HepG2 (cell line): ENCODE results near the gene RFX2. TPM values are rescaled to one million over a fixed set of nuclear protein-coding genes. Genes with fewer than 3 reads are reported as not detected.

Source experiments
- ATAC-seq: fragments of 200-7000 bp; cut with Tn5 transposase; 3 replicates; pipeline ENCODE4 v1.9.1; 2020; ENCODE audit warnings: mild to moderate bottlenecking, moderate library complexity
- BruUV-seq: library from RNA; stranded (reverse); fragments of 400-500 nt; replicated peaks from 2 replicates; lab custom pipeline; 2021; lab: Mats Ljungman, UMichigan
- CTCF ChIA-PET: fragments of 300-600 bp; formaldehyde crosslinking; extraction: SDS; loops from one replicate; lab custom pipeline; 2021; ENCODE audit warnings: low total read pairs, inconsistent platforms, low intra/inter-chr PET ratio; lab: Yijun Ruan, JAX
- POLR2A ChIA-PET: fragments of 350-600 bp; sonication (Branson Sonifier 250); formaldehyde crosslinking; loops from one replicate; lab custom pipeline; 2020; ENCODE audit warnings: antibody characterized with exemption, inconsistent platforms; lab: Yijun Ruan, JAX
- DNase-seq: peaks from one replicate; pipeline ENCODE4 v3.0.0-alpha.2; 2015; ENCODE audit warnings: low spot score
- FAIRE-seq: peaks from 3 replicates; lab custom pipeline; 2011; peaks lifted over from hg19 to GRCh38; lab: Jason Lieb, UNC
- H2AFZ ChIP-seq: one replicate; pipeline ENCODE4 v1.6.1; 2011; ENCODE audit warnings: low read length, inconsistent platforms
- H3K27ac ChIP-seq: fragments of 300-600 bp; 3 replicates; pipeline ENCODE4 v1.8.0; 2011; ENCODE audit warnings: mixed run types, mild to moderate bottlenecking, mixed read lengths, low read length, inconsistent platforms; ENCODE audit not compliant: insufficient read depth; ENCODE audit errors: extremely low read length
- H3K27me3 ChIP-seq, 2 experiments: fragments of 200-600 bp in 1 of 2; 2 replicates in 1 of 2; 3 replicates in 1 of 2; pipeline versions ENCODE4 v1.6.0 to v1.8.0; 2011; ENCODE audit warnings: low read length in 2 of 2, mild to moderate bottlenecking in 2 of 2, moderate library complexity in 2 of 2, inconsistent platforms in 1 of 2; ENCODE audit not compliant: insufficient read depth in 2 of 2, control insufficient read depth in 1 of 2
- H3K36me3 ChIP-seq, 2 experiments: fragments of 200-600 bp in 1 of 2; replicated peaks in 1 of 2; 2 replicates in 1 of 2; 3 replicates in 1 of 2; pipeline versions ENCODE4 v1.5.1 to v1.8.0; 2011; ENCODE audit warnings: low read length in 2 of 2, inconsistent platforms in 1 of 2; ENCODE audit not compliant: insufficient read depth in 2 of 2, control insufficient read depth in 1 of 2
- H3K4me1 ChIP-seq: 2 replicates; pipeline ENCODE4 v1.5.1; 2012; ENCODE audit warnings: low read length, inconsistent platforms; ENCODE audit not compliant: insufficient read depth
- H3K4me2 ChIP-seq: 2 replicates; pipeline ENCODE4 v1.6.0; 2011; ENCODE audit warnings: low read depth, low read length, inconsistent platforms
- H3K4me3 ChIP-seq, 3 experiments: fragments of 200-600 bp in 1 of 3; sonication (generic), shearing (Covaris generic) in 1 of 3; replicated peaks in 1 of 3; 2 replicates each; pipeline ENCODE4 v1.5.1; 2011 to 2016; ENCODE audit warnings: low read length in 3 of 3, inconsistent platforms in 2 of 3, low read depth in 2 of 3, mild to moderate bottlenecking in 2 of 3, control low read depth in 1 of 3, mixed read lengths in 1 of 3; ENCODE audit not compliant: insufficient read depth in 1 of 3
- H3K79me2 ChIP-seq: one replicate; pipeline ENCODE4 v1.6.1; 2011; ENCODE audit warnings: low read length, inconsistent platforms; ENCODE audit not compliant: insufficient read depth
- H3K9ac ChIP-seq: 2 replicates; pipeline ENCODE4 v1.6.0; 2011; ENCODE audit warnings: mild to moderate bottlenecking, low read depth, low read length, inconsistent platforms; ENCODE audit not compliant: insufficient read depth
- H3K9me3 ChIP-seq: 2 replicates; pipeline ENCODE4 v1.5.1; 2012; ENCODE audit warnings: mild to moderate bottlenecking, low read length
- H4K20me1 ChIP-seq: 2 replicates; pipeline ENCODE4 v1.6.0; 2011; ENCODE audit warnings: inconsistent platforms, mild to moderate bottlenecking, low read length, moderate library complexity; ENCODE audit not compliant: insufficient read depth
- ARID2 ChIP-seq: sonication (generic); formaldehyde crosslinking; IDR thresholded peaks from 2 replicates; pipeline ENCODE4 v1.8.1; 2022; ENCODE audit warnings: mild to moderate bottlenecking, missing genetic modification reagents, borderline replicate concordance
- FOSL2 ChIP-seq: sonication (generic); formaldehyde crosslinking; IDR thresholded peaks from 2 replicates; pipeline ENCODE4 v1.4.0; 2020; ENCODE audit warnings: missing genetic modification reagents
- FOXA3 ChIP-seq: IDR thresholded peaks from 2 replicates; pipeline ENCODE4 v1.6.1; 2016; ENCODE audit warnings: missing genetic modification reagents, missing compliant biosample characterization
- FOXO1 ChIP-seq: sonication (generic); formaldehyde crosslinking; IDR thresholded peaks from 2 replicates; pipeline ENCODE4 v1.4.0; 2020; ENCODE audit warnings: missing genetic modification reagents
- FOXP1 ChIP-seq, 2 experiments: fragments of 450-650 bp in 1 of 2; IDR thresholded peaks; 2 replicates each; pipeline ENCODE4 v1.6.1; 2017 to 2018; ENCODE audit warnings: antibody characterized with exemption in 1 of 2
- HNF4A ChIP-seq: sonication (generic); formaldehyde crosslinking; IDR thresholded peaks from 2 replicates; pipeline ENCODE4 v1.4.0; 2020; ENCODE audit warnings: missing genetic modification reagents
- HOXA3 ChIP-seq: sonication (generic); formaldehyde crosslinking; IDR thresholded peaks from 2 replicates; pipeline ENCODE4 v1.5.0; 2020; ENCODE audit warnings: missing genetic modification reagents
- MATR3 ChIP-seq: sonication (generic); formaldehyde crosslinking; IDR thresholded peaks from 2 replicates; pipeline ENCODE4 v1.4.0; 2020; ENCODE audit warnings: missing genetic modification reagents
- MAZ ChIP-seq, 2 experiments: sonication (generic) in 1 of 2; formaldehyde crosslinking in 1 of 2; IDR thresholded peaks; 2 replicates each; pipeline versions ENCODE4 v1.5.0 to v1.6.1; 2012 to 2020; ENCODE audit warnings: low read depth in 2 of 2, mild to moderate bottlenecking in 2 of 2, borderline replicate concordance in 1 of 2, improper control_type of control experiment in 1 of 2, low read length in 1 of 2, missing genetic modification reagents in 1 of 2, moderate library complexity in 1 of 2
- NR2F6 ChIP-seq, 2 experiments: IDR thresholded peaks; 2 replicates each; pipeline ENCODE4 v1.6.1; 2016; ENCODE audit warnings: antibody characterized with exemption in 1 of 2, mild to moderate bottlenecking in 1 of 2
- PHF21A ChIP-seq: sonication (generic); formaldehyde crosslinking; IDR thresholded peaks from 2 replicates; pipeline ENCODE4 v1.5.0; 2020; ENCODE audit warnings: mild to moderate bottlenecking, missing genetic modification reagents
- POLR2A ChIP-seq, 2 experiments: IDR thresholded peaks; 2 replicates each; pipeline ENCODE4 v1.6.1; 2011; ENCODE audit warnings: low read depth in 2 of 2, low read length in 2 of 2, mild to moderate bottlenecking in 1 of 2, moderate library complexity in 1 of 2; ENCODE audit not compliant: insufficient read depth in 1 of 2
- SALL1 ChIP-seq: sonication (generic); formaldehyde crosslinking; IDR thresholded peaks from 2 replicates; pipeline ENCODE4 v1.8.0; 2022; ENCODE audit warnings: mild to moderate bottlenecking, missing genetic modification reagents
- ZMYM4 ChIP-seq: sonication (generic); formaldehyde crosslinking; IDR thresholded peaks from 2 replicates; pipeline ENCODE4 v1.8.1; 2023; ENCODE audit warnings: mild to moderate bottlenecking, missing genetic modification reagents
- ZNF30 ChIP-seq: sonication (generic); formaldehyde crosslinking; IDR thresholded peaks from 2 replicates; pipeline ENCODE4 v1.5.0; 2020; ENCODE audit warnings: mild to moderate bottlenecking, missing genetic modification reagents
- ZNF441 ChIP-seq: sonication (generic); formaldehyde crosslinking; IDR thresholded peaks from 2 replicates; pipeline ENCODE4 v1.7.0; 2021; ENCODE audit warnings: missing genetic modification reagents, borderline replicate concordance
- ZNF839 ChIP-seq: sonication (generic); formaldehyde crosslinking; IDR thresholded peaks from 2 replicates; pipeline ENCODE4 v1.4.0; 2020; ENCODE audit warnings: missing genetic modification reagents, mild to moderate bottlenecking, borderline replicate concordance
- WGBS: methylation state at CpG from one replicate; pipeline ENCODE4 v1.1.6; 2017; ENCODE audit warnings: low lambda C conversion rate; 5-methylcytosine and 5-hydroxymethylcytosine counted together
- in situ Hi-C: cut with HindIII; loops from 2 replicates; pipeline ENCODE4 v1.10.0; 2017; ENCODE audit warnings: low pct_unique_long_range_greater_than_20kb; ENCODE audit not compliant: extremely low pct_ligation_motif_present
- intact Hi-C: fragments of 100-400 bp; cut with micrococcal nuclease; formaldehyde crosslinking; loops from one replicate; pipeline ENCODE4 v1.10.0; 2022; ENCODE audit not compliant: unreplicated experiment
- polyA plus RNA-seq, 8 experiments: library from polyadenylated mRNA; depleted of rRNA in 3 of 8; stranded (reverse) in 7 of 8; unstranded in 1 of 8; fragments of >200 nt; fragmentation: Illumina TruSeq in 4 of 8; extraction: Trizol in 4 of 8; gene quantifications; 2 replicates each; pipeline versions ENCODE4 v1.2.1 to v1.2.3, GENCODE V29; 2011 to 2016; ENCODE audit warnings: low read depth in 4 of 8, missing spikeins in 1 of 8, mixed read lengths in 1 of 8; ENCODE audit not compliant: insufficient read depth in 1 of 8
- total RNA-seq, 5 experiments: library from RNA; depleted of rRNA; stranded (reverse); fragments of >200 nt; fragmentation: Illumina TruSeq; extraction: Trizol; gene quantifications; 2 replicates each; pipeline ENCODE4 v1.2.3, GENCODE V29; 2016; ENCODE audit warnings: low read depth in 1 of 5
- TF ChIP-seq, protein P1 (sequence below): sonication (generic); formaldehyde crosslinking; IDR thresholded peaks from 2 replicates; pipeline ENCODE4 v1.4.0; 2020; ENCODE audit warnings: missing genetic modification reagents
- TF ChIP-seq, protein P2 (sequence below): sonication (generic); formaldehyde crosslinking; IDR thresholded peaks from 2 replicates; pipeline ENCODE4 v1.4.0; 2020; ENCODE audit warnings: missing genetic modification reagents
- TF ChIP-seq, protein P3 (sequence below): sonication (generic); formaldehyde crosslinking; IDR thresholded peaks from 2 replicates; pipeline ENCODE4 v1.9.0; 2021; ENCODE audit warnings: missing genetic modification reagents, mild to moderate bottlenecking, borderline replicate concordance

Gene RFX2
- total and polyA plus RNA-seq, 2 of the 13 experiments (the other 11 are each of a cell fraction or from before 2014, with no cell fraction given) = 2.8 to 3.3 TPM

DNA sequence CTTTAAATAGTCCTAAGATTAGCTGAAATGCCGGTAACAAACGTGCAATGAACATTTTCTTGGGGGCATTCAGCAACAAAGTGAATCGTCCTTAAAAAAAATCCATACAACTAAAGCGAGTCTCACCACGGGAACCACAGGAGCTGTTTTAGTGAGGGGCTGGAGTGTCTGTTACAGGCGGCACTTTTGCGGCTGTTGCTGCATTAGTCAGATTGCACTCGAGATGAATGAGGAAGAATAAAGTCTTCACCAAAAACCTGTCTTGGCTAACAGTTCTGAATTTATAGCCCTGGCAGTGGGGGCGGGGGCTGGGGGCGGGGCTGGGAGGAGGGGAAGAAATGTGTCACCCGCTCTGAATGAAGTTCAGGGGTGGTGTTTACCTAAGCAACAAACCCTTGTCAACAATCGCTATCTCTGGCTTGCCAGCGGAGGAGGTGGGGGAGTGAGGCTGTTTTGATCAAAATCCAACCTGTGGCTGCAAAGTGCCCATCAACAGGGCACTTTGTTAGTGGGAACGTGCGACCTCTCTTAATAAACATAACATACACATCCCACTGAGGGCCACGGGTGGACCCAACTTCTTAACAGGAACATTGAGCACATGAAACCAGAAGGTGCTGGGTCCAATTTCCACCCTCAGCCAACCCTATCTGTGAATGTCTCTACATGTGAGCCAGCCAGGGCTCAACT is 44.5 kb downstream of the RFX2 start:
- ATAC-seq (peak; percentile 75), FAIRE-seq (peak; percentile 84), DNase-seq (peak; percentile 87)
- Histone ChIP-seq H3K79me2 (no peaks in the 10 kb centered on the region), H3K27me3 (peaks cover 0 to 4% of the 10 kb centered on the region in 2 experiments; a peak in 1 of 5 replicates), H4K20me1 (no peaks in the 10 kb centered on the region), H3K4me2 (peak overlapping the region; percentile 71), H3K9ac (peak overlapping the region; percentile 80), H3K4me1 (peaks cover 43% of the 10 kb centered on the region), H3K36me3 (no peaks in the 10 kb centered on the region), H3K4me3 (peak overlapping the region; percentile 17 to 60 (median 34); a peak in 5 of 6 replicates), H3K27ac (peak overlapping the region; percentile 92), H2AFZ (no peak overlapping the region), H3K9me3 (no peaks in the 10 kb centered on the region)
- BruUV-seq = no TSS peak
- in situ Hi-C loops = no loop called here
- CTCF ChIA-PET = no interaction called here
- intact Hi-C loops = no loop called here
- POLR2A ChIA-PET = no interaction called here
- under 1% methylated on average over 15 of the region's 16 CpGs for WGBS
- TF ChIP-seq, protein P1, sequence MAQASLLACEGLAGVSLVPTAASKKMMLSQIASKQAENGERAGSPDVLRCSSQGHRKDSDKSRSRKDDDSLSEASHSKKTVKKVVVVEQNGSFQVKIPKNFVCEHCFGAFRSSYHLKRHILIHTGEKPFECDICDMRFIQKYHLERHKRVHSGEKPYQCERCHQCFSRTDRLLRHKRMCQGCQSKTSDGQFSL (CRISPR knock-in tag) = no peak
- peak; percentile 53; the same call in 1 of the 2 replicates for TF ChIP-seq MAZ (IDR thresholded peaks at IDR 0.05; ENCODE audit: borderline replicate concordance, low read depth, low read length)
- TF ChIP-seq MAZ (CRISPR knock-in tag; IDR thresholded peaks at IDR 0.05; ENCODE audit: low read depth) = no peak; the same call in 1 of the 2 replicates
- TF ChIP-seq ZNF441 (CRISPR knock-in tag) = peak; percentile 51; the same call in 1 of the 2 replicates
- TF ChIP-seq ZMYM4 (CRISPR knock-in tag) = 0 out of 2 replicates have a peak, but pooled peaks have one; percentile 20
- TF ChIP-seq FOSL2 = peak; percentile 50; the same call in 1 of the 2 replicates
- TF ChIP-seq SALL1 (CRISPR knock-in tag) = peak; percentile 57
- TF ChIP-seq POLR2A (IDR thresholded peaks at IDR 0.05; ENCODE audit: insufficient read depth in 1 of 2, low read depth in 2 of 2, low read length in 2 of 2) = peak in 1 of 2 experiments; percentile 52; a peak in 1 of 4 replicates
- TF ChIP-seq, protein P2, sequence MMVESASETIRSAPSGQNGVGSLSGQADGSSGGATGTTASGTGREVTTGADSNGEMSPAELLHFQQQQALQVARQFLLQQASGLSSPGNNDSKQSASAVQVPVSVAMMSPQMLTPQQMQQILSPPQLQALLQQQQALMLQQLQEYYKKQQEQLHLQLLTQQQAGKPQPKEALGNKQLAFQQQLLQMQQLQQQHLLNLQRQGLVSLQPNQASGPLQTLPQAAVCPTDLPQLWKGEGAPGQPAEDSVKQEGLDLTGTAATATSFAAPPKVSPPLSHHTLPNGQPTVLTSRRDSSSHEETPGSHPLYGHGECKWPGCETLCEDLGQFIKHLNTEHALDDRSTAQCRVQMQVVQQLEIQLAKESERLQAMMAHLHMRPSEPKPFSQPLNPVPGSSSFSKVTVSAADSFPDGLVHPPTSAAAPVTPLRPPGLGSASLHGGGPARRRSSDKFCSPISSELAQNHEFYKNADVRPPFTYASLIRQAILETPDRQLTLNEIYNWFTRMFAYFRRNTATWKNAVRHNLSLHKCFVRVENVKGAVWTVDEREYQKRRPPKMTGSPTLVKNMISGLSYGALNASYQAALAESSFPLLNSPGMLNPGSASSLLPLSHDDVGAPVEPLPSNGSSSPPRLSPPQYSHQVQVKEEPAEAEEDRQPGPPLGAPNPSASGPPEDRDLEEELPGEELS (CRISPR knock-in tag) = peak; percentile 95
- TF ChIP-seq FOXP1 (IDR thresholded peaks at IDR 0.05) = peak; percentile 87
- TF ChIP-seq FOXP1 (CRISPR knock-in tag; IDR thresholded peaks at IDR 0.05) = peak; percentile 96
- TF ChIP-seq FOXA3 (CRISPR knock-in tag) = peak; percentile 85
- peak; percentile 25 for TF ChIP-seq HNF4A
- TF ChIP-seq HOXA3 (CRISPR knock-in tag) = peak; percentile 6; the same call in 1 of the 2 replicates
- no peak for TF ChIP-seq ARID2 (CRISPR knock-in tag)
- no peak for TF ChIP-seq ZNF839 (CRISPR knock-in tag)
- peak; percentile 70; the same call in 1 of the 2 replicates for TF ChIP-seq FOXO1 (CRISPR knock-in tag)
- TF ChIP-seq PHF21A (CRISPR knock-in tag) = no peak
- no peak for TF ChIP-seq NR2F6 (IDR thresholded peaks at IDR 0.05)
- peak; percentile 29; the same call in 1 of the 2 replicates for TF ChIP-seq NR2F6 (CRISPR knock-in tag; IDR thresholded peaks at IDR 0.05)
- no peak for TF ChIP-seq MATR3
- TF ChIP-seq, protein P3, sequence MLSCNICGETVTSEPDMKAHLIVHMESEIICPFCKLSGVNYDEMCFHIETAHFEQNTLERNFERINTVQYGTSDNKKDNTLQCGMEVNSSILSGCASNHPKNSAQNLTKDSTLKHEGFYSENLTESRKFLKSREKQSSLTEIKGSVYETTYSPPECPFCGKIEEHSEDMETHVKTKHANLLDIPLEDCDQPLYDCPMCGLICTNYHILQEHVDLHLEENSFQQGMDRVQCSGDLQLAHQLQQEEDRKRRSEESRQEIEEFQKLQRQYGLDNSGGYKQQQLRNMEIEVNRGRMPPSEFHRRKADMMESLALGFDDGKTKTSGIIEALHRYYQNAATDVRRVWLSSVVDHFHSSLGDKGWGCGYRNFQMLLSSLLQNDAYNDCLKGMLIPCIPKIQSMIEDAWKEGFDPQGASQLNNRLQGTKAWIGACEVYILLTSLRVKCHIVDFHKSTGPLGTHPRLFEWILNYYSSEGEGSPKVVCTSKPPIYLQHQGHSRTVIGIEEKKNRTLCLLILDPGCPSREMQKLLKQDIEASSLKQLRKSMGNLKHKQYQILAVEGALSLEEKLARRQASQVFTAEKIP = no peak
- TF ChIP-seq ZNF30 (CRISPR knock-in tag) = no peak
